GM21381 (cell line): Measurements from ENCODE around the gene GPR137.
"Not testable (repeated sequence)": the region's sequence is repeated elsewhere in the genome, so short reads cannot be mapped to it uniquely, and the experiment has no call there.

Experiments
- ATAC-seq: cut with Tn5 transposase; IDR thresholded peaks from one replicate; pipeline ENCODE4 v1.9.1; 2021; ENCODE audit warnings: mild to moderate bottlenecking, moderate library complexity; ENCODE audit not compliant: unreplicated experiment

The GPR137 gene

GRCh38 chr11:64298966-64299846 is 13.6 kb downstream of the GPR137 start:
- no peak for ATAC-seq

GRCh38 chr11:64299847-64300648 is 14.4 kb downstream of the GPR137 start, which contains the start of gene CATSPERZ:
Gene CATSPERZ (plus strand): TSS chr11:64300358. CDS start chr11:64300411, 53 bp downstream.
- ATAC-seq, result no peak

GRCh38 chr11:64303109-64304031 is 17.7 kb downstream of the GPR137 start:
- ATAC-seq, result no peak

GRCh38 chr11:64304032-64304315 is 18.3 kb downstream of the GPR137 start:
- no peak for ATAC-seq

GRCh38 chr11:64304316-64305072 is 18.8 kb downstream of the GPR137 start:
- peak; percentile 26 for ATAC-seq

- peak; percentile 67 for ATAC-seq
These were observed 19.5 kb downstream of the GPR137 start, which contains the start of gene ESRRA for GRCh38 chr11:64305075-64305690. Gene ESRRA (plus strand): TSS chr11:64305524. CDS start chr11:64307180, 1,656 bp downstream.

- ATAC-seq, result peak; percentile 34
These were observed 20.3 kb downstream of the GPR137 start for GRCh38 chr11:64305691-64306562.

- ATAC-seq, result no peak
These were observed 20.9 kb downstream of the GPR137 start for GRCh38 chr11:64306563-64306875.

GRCh38 chr11:64306876-64307622 is 21.4 kb downstream of the GPR137 start:
- no peak for ATAC-seq

- not testable (repeated sequence) for ATAC-seq
These were observed 22.1 kb downstream of the GPR137 start for GRCh38 chr11:64307795-64308194.

GRCh38 chr11:64312947-64313346 is 27.3 kb downstream of the GPR137 start:
- ATAC-seq, result no peak

- no peak for ATAC-seq
These were observed 28.0 kb downstream of the GPR137 start for GRCh38 chr11:64313491-64314145.

- ATAC-seq, result no peak
These were observed 28.6 kb downstream of the GPR137 start for GRCh38 chr11:64314146-64314804.

GRCh38 chr11:64314805-64315561 is 29.3 kb downstream of the GPR137 start:
- ATAC-seq, result no peak

- ATAC-seq, result not testable (repeated sequence)
These were observed 30.2 kb downstream of the GPR137 start for GRCh38 chr11:64315667-64316526.
